Suprapubic skin (tissue), 4 donors: ENCODE data around the gene DSC1. TPM values are rescaled to one million over a fixed set of nuclear protein-coding genes. Genes with fewer than 3 reads are reported as not detected.

Experiments used
- DNase-seq, 2 donors: peaks; one replicate each; pipeline ENCODE4 v3.0.0-alpha.2; 2019; ENCODE audit warnings: low spot score in 2 of 2
- H3K27ac ChIP-seq: fragments of 200-600 bp; sonication (generic); one replicate; pipeline ENCODE4 v1.5.1; 2019
- H3K27me3 ChIP-seq: fragments of 200-600 bp; sonication (generic); one replicate; pipeline ENCODE4 v1.5.1; 2019
- H3K36me3 ChIP-seq: fragments of 200-600 bp; sonication (generic); one replicate; pipeline ENCODE4 v1.5.1; 2019
- H3K4me1 ChIP-seq: fragments of 200-600 bp; sonication (generic); one replicate; pipeline ENCODE4 v1.5.1; 2019
- H3K4me3 ChIP-seq: fragments of 200-600 bp; sonication (generic); one replicate; pipeline ENCODE4 v1.5.1; 2019; ENCODE audit warnings: mild to moderate bottlenecking
- H3K9me3 ChIP-seq: fragments of 200-600 bp; sonication (generic); one replicate; pipeline ENCODE4 v1.5.1; 2019
- EP300 ChIP-seq: sonication (generic); formaldehyde crosslinking; IDR thresholded peaks from one replicate; pipeline ENCODE4 v1.6.1; 2017; ENCODE audit warnings: antibody characterized with exemption
- POLR2A ChIP-seq, 2 donors: fragments of 450-650 bp; IDR thresholded peaks; one replicate each; pipeline ENCODE4 v1.6.1; 2017; ENCODE audit warnings: antibody characterized with exemption in 2 of 2, mild to moderate bottlenecking in 2 of 2, moderate library complexity in 2 of 2
- POLR2AphosphoS5 ChIP-seq, 3 donors: sonication (generic); formaldehyde crosslinking; IDR thresholded peaks; one replicate each; pipeline ENCODE4 v1.6.1; 2017; ENCODE audit warnings: antibody characterized with exemption in 3 of 3
- WGBS: methylation state at CpG from one replicate; pipeline ENCODE4 v1.1.5; 2018; 5-methylcytosine and 5-hydroxymethylcytosine counted together
- total RNA-seq, 4 donors: library from RNA; depleted of rRNA; stranded (reverse); fragments of >200 nt; gene quantifications; one replicate each; pipeline ENCODE4 v1.1.0, GENCODE V29; 2016
- TF ChIP-seq, protein P1 (sequence below), 2 donors: fragments of 200-600 bp in 1 of 2; fragments of 450-650 bp in 1 of 2; sonication (generic) in 1 of 2; IDR thresholded peaks; one replicate each; pipeline ENCODE4 v1.5.1; 2016 to 2019; ENCODE audit warnings: antibody characterized with exemption in 2 of 2, mild to moderate bottlenecking in 1 of 2, moderate library complexity in 1 of 2

The DSC1 gene
- total RNA-seq, 4 donors from 2014 or later: 120 to 640 (median 465) TPM

GRCh38 chr18:31146809-31147208, 15.8 kb downstream of the DSC1 start:
- Histone ChIP-seq H3K4me1 (no peaks in the 10 kb centered on the region), H3K36me3 (peaks cover 4% of the 10 kb centered on the region), H3K4me3 (no peak overlapping the region), H3K27ac (no peak overlapping the region), H3K9me3 (no peaks in the 10 kb centered on the region), H3K27me3 (no peaks in the 10 kb centered on the region)
- TF ChIP-seq POLR2AphosphoS5 (IDR thresholded peaks at IDR 0.05) (no peak), POLR2A (IDR thresholded peaks at IDR 0.05) (no peak), EP300 (no peak)
- TF ChIP-seq, protein P1, sequence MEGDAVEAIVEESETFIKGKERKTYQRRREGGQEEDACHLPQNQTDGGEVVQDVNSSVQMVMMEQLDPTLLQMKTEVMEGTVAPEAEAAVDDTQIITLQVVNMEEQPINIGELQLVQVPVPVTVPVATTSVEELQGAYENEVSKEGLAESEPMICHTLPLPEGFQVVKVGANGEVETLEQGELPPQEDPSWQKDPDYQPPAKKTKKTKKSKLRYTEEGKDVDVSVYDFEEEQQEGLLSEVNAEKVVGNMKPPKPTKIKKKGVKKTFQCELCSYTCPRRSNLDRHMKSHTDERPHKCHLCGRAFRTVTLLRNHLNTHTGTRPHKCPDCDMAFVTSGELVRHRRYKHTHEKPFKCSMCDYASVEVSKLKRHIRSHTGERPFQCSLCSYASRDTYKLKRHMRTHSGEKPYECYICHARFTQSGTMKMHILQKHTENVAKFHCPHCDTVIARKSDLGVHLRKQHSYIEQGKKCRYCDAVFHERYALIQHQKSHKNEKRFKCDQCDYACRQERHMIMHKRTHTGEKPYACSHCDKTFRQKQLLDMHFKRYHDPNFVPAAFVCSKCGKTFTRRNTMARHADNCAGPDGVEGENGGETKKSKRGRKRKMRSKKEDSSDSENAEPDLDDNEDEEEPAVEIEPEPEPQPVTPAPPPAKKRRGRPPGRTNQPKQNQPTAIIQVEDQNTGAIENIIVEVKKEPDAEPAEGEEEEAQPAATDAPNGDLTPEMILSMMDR (IDR thresholded peaks at IDR 0.05): no peak
- DNase-seq: no peak

DNA sequence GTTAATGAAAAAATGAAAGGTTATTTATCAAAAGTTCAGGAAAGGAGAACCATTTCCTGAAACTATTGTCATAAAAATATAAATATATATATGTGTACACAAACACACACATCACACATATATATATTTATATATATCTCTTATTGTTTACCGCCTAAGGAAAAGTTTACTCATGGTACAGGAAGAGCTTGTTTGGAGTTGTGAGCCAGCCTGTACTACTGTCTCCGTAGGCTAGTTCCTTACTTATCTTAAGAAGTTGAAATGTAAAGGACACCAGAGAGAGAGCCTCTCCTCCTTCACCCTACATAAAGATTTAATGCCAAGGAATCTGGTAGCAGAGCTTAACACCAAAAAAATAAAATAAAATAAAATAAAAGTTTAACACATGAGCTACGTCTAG, 19.6 kb downstream of the DSC1 start:
- Histone ChIP-seq H3K4me1 (no peaks in the 10 kb centered on the region), H3K27ac (no peak overlapping the region), H3K9me3 (no peaks in the 10 kb centered on the region), H3K4me3 (no peak overlapping the region), H3K36me3 (no peaks in the 10 kb centered on the region), H3K27me3 (no peaks in the 10 kb centered on the region)
- TF ChIP-seq POLR2AphosphoS5 (IDR thresholded peaks at IDR 0.05): no peak
- no peak for TF ChIP-seq EP300
- TF ChIP-seq, protein P1 (IDR thresholded peaks at IDR 0.05): no peak
- no peak for TF ChIP-seq POLR2A (IDR thresholded peaks at IDR 0.05)
- 89% methylated on average over 3 of the region's 3 CpGs for WGBS
- DNase-seq: no peak

DNA sequence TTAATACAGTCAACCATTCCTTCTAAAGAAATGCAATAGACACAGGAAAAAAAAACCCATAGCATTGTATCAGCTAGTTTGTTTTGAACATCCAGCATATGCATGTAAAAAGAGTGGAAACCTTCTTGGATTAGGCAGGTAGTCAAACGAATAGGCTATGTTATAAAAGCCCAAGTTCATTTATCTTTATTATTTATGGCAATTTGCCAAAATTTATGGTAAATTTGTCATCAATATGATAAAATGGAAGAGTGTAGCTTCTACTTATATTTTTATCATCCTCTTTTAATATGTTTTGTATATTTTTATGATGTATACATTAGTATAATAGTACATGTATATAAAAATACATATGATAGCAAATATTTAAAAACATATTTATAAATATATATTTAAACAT, 23.9 kb downstream of the DSC1 start:
- TF ChIP-seq, protein P1 (IDR thresholded peaks at IDR 0.05): no peak
- TF ChIP-seq POLR2AphosphoS5 (IDR thresholded peaks at IDR 0.05): no peak
- TF ChIP-seq EP300: no peak
- no peak for TF ChIP-seq POLR2A (IDR thresholded peaks at IDR 0.05)
- Histone ChIP-seq H3K27ac (no peak overlapping the region), H3K9me3 (no peaks in the 10 kb centered on the region), H3K4me3 (no peak overlapping the region), H3K4me1 (no peaks in the 10 kb centered on the region), H3K27me3 (no peaks in the 10 kb centered on the region), H3K36me3 (no peaks in the 10 kb centered on the region)
- WGBS: 59% methylated on average over 1 of the region's 1 CpG
- no peak for DNase-seq

DNA sequence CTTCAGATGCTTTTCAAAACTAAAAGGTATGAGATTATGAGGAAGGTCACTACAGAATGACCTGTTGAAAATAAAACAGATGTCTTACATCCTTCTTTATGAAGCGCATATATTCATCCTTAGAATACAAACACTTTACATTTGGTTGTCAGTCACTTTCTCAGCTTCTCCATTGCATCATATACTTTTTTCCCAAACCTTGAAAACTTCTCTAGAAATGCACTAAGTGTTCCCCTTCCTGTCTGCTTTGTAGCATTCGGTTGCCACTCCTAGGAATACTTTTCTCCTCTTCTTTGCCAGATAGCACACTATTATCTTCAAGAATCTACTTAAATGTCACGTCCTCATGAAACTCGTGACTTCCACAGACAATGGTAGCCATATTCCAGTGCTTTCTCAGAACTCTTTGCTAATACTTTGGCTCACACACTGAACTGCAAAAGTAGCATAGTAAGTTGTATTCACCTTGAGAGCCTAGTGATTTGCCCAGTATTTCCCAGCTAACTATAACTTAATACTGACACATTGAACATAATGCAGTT, 27.6 kb downstream of the DSC1 start:
- TF ChIP-seq, protein P1 (IDR thresholded peaks at IDR 0.05): no peak
- TF ChIP-seq POLR2AphosphoS5 (IDR thresholded peaks at IDR 0.05): no peak
- Histone ChIP-seq H3K27me3 (no peaks in the 10 kb centered on the region), H3K4me3 (no peak overlapping the region), H3K27ac (no peak overlapping the region), H3K9me3 (no peaks in the 10 kb centered on the region), H3K36me3 (no peaks in the 10 kb centered on the region), H3K4me1 (no peaks in the 10 kb centered on the region)
- no peak for DNase-seq
- WGBS: 79% methylated on average over 4 of the region's 4 CpGs

DNA sequence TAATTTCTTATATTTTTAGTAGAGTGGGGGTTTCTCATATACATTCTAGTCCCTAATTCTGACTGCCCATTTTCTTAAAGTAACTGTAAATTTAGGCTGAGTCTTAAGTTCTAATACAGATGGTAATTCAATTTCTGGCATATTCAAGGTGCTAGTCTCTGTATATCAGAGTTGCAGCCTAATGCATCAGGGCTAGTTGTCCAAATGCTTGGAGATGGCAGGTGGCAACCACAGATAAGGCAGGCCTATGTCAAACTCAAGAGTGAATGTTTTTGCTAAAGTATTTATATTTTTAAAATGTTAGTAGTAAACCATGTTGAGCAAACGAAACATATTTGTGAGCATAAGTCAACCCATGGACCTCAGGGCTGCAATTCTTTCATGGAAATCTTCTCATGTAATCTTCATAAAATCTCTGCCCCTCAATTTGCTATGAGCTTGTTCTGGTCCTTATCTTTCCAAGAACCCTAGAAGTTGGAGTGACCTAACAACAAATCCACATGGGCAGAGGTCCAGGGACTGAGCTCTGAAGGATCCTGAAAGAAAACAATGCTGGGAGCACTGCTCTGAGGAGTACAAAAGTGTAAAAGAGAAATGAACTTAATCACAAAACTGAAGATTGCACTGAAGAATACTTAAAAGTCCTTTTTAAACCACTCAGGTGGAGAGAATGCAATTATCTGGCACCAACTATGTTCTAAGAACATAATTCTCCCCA, 33.1 kb downstream of the DSC1 start:
- H3K4me3 ChIP-seq: no peak overlapping the region
- 91% methylated on average over 1 of the region's 1 CpG for WGBS
- H3K36me3 ChIP-seq: no peaks in the 10 kb centered on the region
- TF ChIP-seq, protein P1 (IDR thresholded peaks at IDR 0.05): no peak
- no peak for TF ChIP-seq EP300
- TF ChIP-seq POLR2A (IDR thresholded peaks at IDR 0.05): no peak
- TF ChIP-seq POLR2AphosphoS5 (IDR thresholded peaks at IDR 0.05): no peak
- DNase-seq: no peak
- no peaks in the 10 kb centered on the region for H3K9me3 ChIP-seq
- H3K27me3 ChIP-seq: no peaks in the 10 kb centered on the region
- H3K4me1 ChIP-seq: no peaks in the 10 kb centered on the region
- no peak overlapping the region for H3K27ac ChIP-seq
